C4-2B (cell line): Measurements from ENCODE around the gene RTN4R.

Experiments
- ZFX ChIP-seq: fragments of 450-650 bp; IDR thresholded peaks from 2 replicates; pipeline ENCODE4 v1.6.1; 2017
- TF ChIP-seq, protein P1 (sequence below): fragments of 450-650 bp; conservative IDR thresholded peaks from 2 replicates; pipeline ENCODE4 v1.5.1; 2017; ENCODE audit warnings: mild to moderate bottlenecking

DNA sequence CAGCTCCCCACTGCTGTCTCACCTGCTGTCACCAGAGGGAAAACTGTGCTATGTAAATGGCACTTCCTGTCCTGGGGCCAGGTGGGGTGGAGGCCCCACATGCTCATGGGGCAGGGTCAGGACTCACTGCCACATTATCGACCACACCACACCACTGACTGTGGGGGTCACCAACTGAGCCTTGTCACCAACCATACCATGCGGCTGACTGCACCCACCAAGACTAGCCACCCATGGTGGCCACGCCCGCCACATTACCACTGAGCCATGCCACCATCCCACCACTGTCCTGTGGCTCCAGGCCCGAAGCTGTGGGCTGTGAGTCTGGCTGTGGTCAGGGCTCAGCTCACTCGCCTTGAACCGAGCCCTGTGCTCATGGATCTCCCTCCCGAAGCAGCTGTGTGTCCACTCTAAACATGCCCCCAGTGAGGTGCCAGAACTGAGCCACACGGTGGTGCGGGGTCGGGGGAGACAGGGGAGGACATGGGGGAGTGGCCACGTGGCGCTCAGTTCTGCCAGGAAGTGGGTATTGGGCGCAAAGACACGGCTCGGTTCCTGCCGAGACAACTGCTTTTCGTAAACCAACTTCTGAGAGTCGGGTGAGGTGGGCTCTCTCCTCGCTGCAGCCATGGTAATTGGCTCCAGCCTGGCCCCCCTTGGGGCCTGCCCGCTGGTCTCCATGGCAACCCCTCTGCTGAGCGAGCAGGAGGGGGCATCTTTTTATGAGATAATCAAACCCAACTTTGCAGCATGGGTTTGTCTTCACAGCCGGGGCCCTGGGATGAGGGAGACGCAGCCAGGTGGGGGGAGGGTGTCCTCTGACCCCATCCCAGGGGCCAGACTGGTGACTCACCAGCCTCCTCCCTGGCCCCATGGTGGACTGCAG is 23.2 kb downstream of the RTN4R start:
- TF ChIP-seq ZFX: no peak
- TF ChIP-seq, protein P1, sequence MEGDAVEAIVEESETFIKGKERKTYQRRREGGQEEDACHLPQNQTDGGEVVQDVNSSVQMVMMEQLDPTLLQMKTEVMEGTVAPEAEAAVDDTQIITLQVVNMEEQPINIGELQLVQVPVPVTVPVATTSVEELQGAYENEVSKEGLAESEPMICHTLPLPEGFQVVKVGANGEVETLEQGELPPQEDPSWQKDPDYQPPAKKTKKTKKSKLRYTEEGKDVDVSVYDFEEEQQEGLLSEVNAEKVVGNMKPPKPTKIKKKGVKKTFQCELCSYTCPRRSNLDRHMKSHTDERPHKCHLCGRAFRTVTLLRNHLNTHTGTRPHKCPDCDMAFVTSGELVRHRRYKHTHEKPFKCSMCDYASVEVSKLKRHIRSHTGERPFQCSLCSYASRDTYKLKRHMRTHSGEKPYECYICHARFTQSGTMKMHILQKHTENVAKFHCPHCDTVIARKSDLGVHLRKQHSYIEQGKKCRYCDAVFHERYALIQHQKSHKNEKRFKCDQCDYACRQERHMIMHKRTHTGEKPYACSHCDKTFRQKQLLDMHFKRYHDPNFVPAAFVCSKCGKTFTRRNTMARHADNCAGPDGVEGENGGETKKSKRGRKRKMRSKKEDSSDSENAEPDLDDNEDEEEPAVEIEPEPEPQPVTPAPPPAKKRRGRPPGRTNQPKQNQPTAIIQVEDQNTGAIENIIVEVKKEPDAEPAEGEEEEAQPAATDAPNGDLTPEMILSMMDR: no peak
